Measurements from ENCODE around the gene PFDN4.

The PFDN4 gene

GRCh38 chr20:54188132-54188849 lies 19.6 kb upstream of the PFDN4 start:
- WGBS (ENCODE audit: extremely low coverage, insufficient coverage, low lambda C conversion rate) = no CpG with 5 or more reads among the region's 11 CpGs
- H3K27ac ChIP-seq (ENCODE audit: low read depth, low read length) = no peak overlapping the region

GRCh38 chr20:54189630-54190029 lies 18.3 kb upstream of the PFDN4 start:
- no peaks in the 10 kb centered on the region for H3K79me2 ChIP-seq (ENCODE audit: control insufficient read depth, insufficient read depth, low read length)
- no peaks in the 10 kb centered on the region for H3K27me3 ChIP-seq (ENCODE audit: insufficient read depth, low read length, poor library complexity)
- H2BK5ac ChIP-seq (ENCODE audit: low read length) = no peak overlapping the region
- H3K23ac ChIP-seq (ENCODE audit: low read length) = no peak overlapping the region
- no peak overlapping the region for H2BK15ac ChIP-seq (replicated peaks; ENCODE audit: low read depth)
- H3K9ac ChIP-seq (ENCODE audit: low read length) = no peak overlapping the region
- DNase-seq = no peak
- H3K18ac ChIP-seq (ENCODE audit: low read length) = no peak overlapping the region
- no peaks in the 10 kb centered on the region for H3K36me3 ChIP-seq (ENCODE audit: control insufficient read depth, insufficient read depth, low read length)
- H3K4ac ChIP-seq (ENCODE audit: low read depth, low read length) = no peak overlapping the region
- no peak overlapping the region for H3K4me2 ChIP-seq (ENCODE audit: low read length)
- H3K4me3 ChIP-seq (ENCODE audit: low read length) = no peak overlapping the region
- H4K8ac ChIP-seq (ENCODE audit: low read depth, low read length) = no peak overlapping the region
- H4K5ac ChIP-seq (ENCODE audit: low read length) = no peak overlapping the region
- H3K79me1 ChIP-seq (ENCODE audit: low read length) = no peaks in the 10 kb centered on the region
- no peak overlapping the region for H3K27ac ChIP-seq (ENCODE audit: low read depth, low read length)
- no CpG with 5 or more reads among the region's 2 CpGs for WGBS (ENCODE audit: extremely low coverage, insufficient coverage, low lambda C conversion rate)
- H2AK5ac ChIP-seq (ENCODE audit: low read length) = no peak overlapping the region
- H2BK120ac ChIP-seq (ENCODE audit: low read depth, low read length) = no peak overlapping the region
- no peaks in the 10 kb centered on the region for H3K4me1 ChIP-seq (ENCODE audit: control insufficient read depth, low read depth, low read length)
- H3K56ac ChIP-seq (ENCODE audit: low read length) = no peak overlapping the region

More at GRCh38 chr20:54188132-54188849, 19.6 kb upstream of the PFDN4 start:
- Histone ChIP-seq H4K8ac (ENCODE audit: low read depth, low read length) (no peak overlapping the region), H3K56ac (ENCODE audit: low read length) (no peak overlapping the region), H3K36me3 (ENCODE audit: control insufficient read depth, insufficient read depth, low read length) (no peaks in the 10 kb centered on the region), H3K27me3 (ENCODE audit: insufficient read depth, low read length, poor library complexity) (no peaks in the 10 kb centered on the region), H3K18ac (ENCODE audit: low read length) (no peak overlapping the region), H3K79me2 (ENCODE audit: control insufficient read depth, insufficient read depth, low read length) (no peaks in the 10 kb centered on the region), H3K4ac (ENCODE audit: low read depth, low read length) (no peak overlapping the region), H3K79me1 (ENCODE audit: low read length) (no peaks in the 10 kb centered on the region), H2AK5ac (ENCODE audit: low read length) (no peak overlapping the region), H3K9ac (ENCODE audit: low read length) (no peak overlapping the region), H2BK5ac (ENCODE audit: low read length) (no peak overlapping the region), H3K4me3 (ENCODE audit: low read length) (no peak overlapping the region), H3K4me1 (ENCODE audit: control insufficient read depth, low read depth, low read length) (no peaks in the 10 kb centered on the region), H3K23ac (ENCODE audit: low read length) (no peak overlapping the region), H2BK15ac (replicated peaks; ENCODE audit: low read depth) (no peak overlapping the region), H2BK120ac (ENCODE audit: low read depth, low read length) (no peak overlapping the region), H3K4me2 (ENCODE audit: low read length) (no peak overlapping the region), H4K5ac (ENCODE audit: low read length) (no peak overlapping the region)
- no peak for DNase-seq

GRCh38 chr20:54190217-54190616 lies 17.7 kb upstream of the PFDN4 start:
- no peak for DNase-seq
- H3K4me3 ChIP-seq (ENCODE audit: low read length) = no peak overlapping the region
- no CpG with 5 or more reads among the region's 2 CpGs for WGBS (ENCODE audit: extremely low coverage, insufficient coverage, low lambda C conversion rate)
- H3K4me1 ChIP-seq (ENCODE audit: control insufficient read depth, low read depth, low read length) = no peaks in the 10 kb centered on the region
- no peak overlapping the region for H3K27ac ChIP-seq (ENCODE audit: low read depth, low read length)
- no peaks in the 10 kb centered on the region for H3K79me2 ChIP-seq (ENCODE audit: control insufficient read depth, insufficient read depth, low read length)
- H3K79me1 ChIP-seq (ENCODE audit: low read length) = no peaks in the 10 kb centered on the region
- H3K36me3 ChIP-seq (ENCODE audit: control insufficient read depth, insufficient read depth, low read length) = no peaks in the 10 kb centered on the region
- H4K8ac ChIP-seq (ENCODE audit: low read depth, low read length) = no peak overlapping the region
- no peak overlapping the region for H3K4ac ChIP-seq (ENCODE audit: low read depth, low read length)
- H3K4me2 ChIP-seq (ENCODE audit: low read length) = no peak overlapping the region
- H2BK120ac ChIP-seq (ENCODE audit: low read depth, low read length) = no peak overlapping the region
- no peaks in the 10 kb centered on the region for H3K27me3 ChIP-seq (ENCODE audit: insufficient read depth, low read length, poor library complexity)
- no peak overlapping the region for H3K23ac ChIP-seq (ENCODE audit: low read length)
- H2AK5ac ChIP-seq (ENCODE audit: low read length) = no peak overlapping the region
- H4K5ac ChIP-seq (ENCODE audit: low read length) = no peak overlapping the region
- no peak overlapping the region for H2BK5ac ChIP-seq (ENCODE audit: low read length)
- no peak overlapping the region for H3K18ac ChIP-seq (ENCODE audit: low read length)
- no peak overlapping the region for H2BK15ac ChIP-seq (replicated peaks; ENCODE audit: low read depth)
- H3K56ac ChIP-seq (ENCODE audit: low read length) = no peak overlapping the region
- H3K9ac ChIP-seq (ENCODE audit: low read length) = no peak overlapping the region

GRCh38 chr20:54193817-54194216 lies 14.1 kb upstream of the PFDN4 start:
- no peak for DNase-seq
- H3K36me3 ChIP-seq (ENCODE audit: control insufficient read depth, insufficient read depth, low read length) = no peaks in the 10 kb centered on the region

GRCh38 chr20:54194724-54195438 lies 13.0 kb upstream of the PFDN4 start:
- H2AK5ac ChIP-seq (ENCODE audit: low read length) = no peak overlapping the region
- no CpG with 5 or more reads among the region's 11 CpGs for WGBS (ENCODE audit: extremely low coverage, insufficient coverage, low lambda C conversion rate)

More at GRCh38 chr20:54193817-54194216, 14.1 kb upstream of the PFDN4 start:
- Histone ChIP-seq H3K56ac (ENCODE audit: low read length) (no peak overlapping the region), H2BK5ac (ENCODE audit: low read length) (no peak overlapping the region), H3K4me3 (ENCODE audit: low read length) (no peak overlapping the region), H3K79me2 (ENCODE audit: control insufficient read depth, insufficient read depth, low read length) (no peaks in the 10 kb centered on the region), H3K4me1 (ENCODE audit: control insufficient read depth, low read depth, low read length) (no peaks in the 10 kb centered on the region), H3K79me1 (ENCODE audit: low read length) (no peaks in the 10 kb centered on the region), H3K23ac (ENCODE audit: low read length) (no peak overlapping the region), H3K9ac (ENCODE audit: low read length) (no peak overlapping the region), H3K4me2 (ENCODE audit: low read length) (no peak overlapping the region), H2BK120ac (ENCODE audit: low read depth, low read length) (no peak overlapping the region), H3K27ac (ENCODE audit: low read depth, low read length) (no peak overlapping the region), H3K18ac (ENCODE audit: low read length) (no peak overlapping the region), H3K27me3 (ENCODE audit: insufficient read depth, low read length, poor library complexity) (no peaks in the 10 kb centered on the region), H4K8ac (ENCODE audit: low read depth, low read length) (no peak overlapping the region), H2AK5ac (ENCODE audit: low read length) (no peak overlapping the region), H3K4ac (ENCODE audit: low read depth, low read length) (no peak overlapping the region), H2BK15ac (replicated peaks; ENCODE audit: low read depth) (no peak overlapping the region), H4K5ac (ENCODE audit: low read length) (no peak overlapping the region)
- WGBS (ENCODE audit: extremely low coverage, insufficient coverage, low lambda C conversion rate) = no CpG with 5 or more reads among the region's 5 CpGs

More at GRCh38 chr20:54194724-54195438, 13.0 kb upstream of the PFDN4 start:
- H3K4me2 ChIP-seq (ENCODE audit: low read length) = no peak overlapping the region
- no peak overlapping the region for H2BK15ac ChIP-seq (replicated peaks; ENCODE audit: low read depth)
- no peak overlapping the region for H4K8ac ChIP-seq (ENCODE audit: low read depth, low read length)
- no peak overlapping the region for H3K56ac ChIP-seq (ENCODE audit: low read length)
- no peak overlapping the region for H3K23ac ChIP-seq (ENCODE audit: low read length)
- H2BK120ac ChIP-seq (ENCODE audit: low read depth, low read length) = no peak overlapping the region
- H3K79me2 ChIP-seq (ENCODE audit: control insufficient read depth, insufficient read depth, low read length) = no peaks in the 10 kb centered on the region
- no peaks in the 10 kb centered on the region for H3K4me1 ChIP-seq (ENCODE audit: control insufficient read depth, low read depth, low read length)
- H3K4ac ChIP-seq (ENCODE audit: low read depth, low read length) = no peak overlapping the region
- no peaks in the 10 kb centered on the region for H3K27me3 ChIP-seq (ENCODE audit: insufficient read depth, low read length, poor library complexity)
- no peaks in the 10 kb centered on the region for H3K79me1 ChIP-seq (ENCODE audit: low read length)
- H3K18ac ChIP-seq (ENCODE audit: low read length) = no peak overlapping the region
- no peak overlapping the region for H2BK5ac ChIP-seq (ENCODE audit: low read length)
- H3K36me3 ChIP-seq (ENCODE audit: control insufficient read depth, insufficient read depth, low read length) = no peaks in the 10 kb centered on the region
- H3K4me3 ChIP-seq (ENCODE audit: low read length) = no peak overlapping the region
- H3K27ac ChIP-seq (ENCODE audit: low read depth, low read length) = no peak overlapping the region
- no peak overlapping the region for H3K9ac ChIP-seq (ENCODE audit: low read length)
- H4K5ac ChIP-seq (ENCODE audit: low read length) = no peak overlapping the region
- DNase-seq = no peak

Measured in mesendoderm (in vitro differentiated cells).